Transverse colon (tissue), 4 donors: ENCODE results near the gene MPPED2. TPM values are rescaled to one million over a fixed set of nuclear protein-coding genes. Genes with fewer than 3 reads are reported as not detected.

Source experiments
- DNase-seq: peaks from one replicate; pipeline ENCODE4 v3.0.0-alpha.2; 2019
- H3K27ac ChIP-seq, 4 donors: fragments of 200-600 bp; sonication (generic); 2 replicates each; pipeline ENCODE4 v1.5.1; 2016 to 2018; ENCODE audit warnings: inconsistent platforms in 4 of 4
- H3K27me3 ChIP-seq: fragments of 200-600 bp; sonication (generic); 2 replicates; pipeline ENCODE4 v1.5.1; 2017; ENCODE audit warnings: inconsistent platforms
- H3K36me3 ChIP-seq, 4 donors: fragments of 200-600 bp; sonication (generic); 2 replicates each; pipeline ENCODE4 v1.5.1; 2017 to 2019; ENCODE audit warnings: inconsistent platforms in 4 of 4
- H3K4me1 ChIP-seq, 4 donors: fragments of 200-600 bp; sonication (generic); 2 replicates each; pipeline ENCODE4 v1.5.1; 2017 to 2020; ENCODE audit warnings: inconsistent platforms in 4 of 4
- H3K4me3 ChIP-seq, 4 donors: fragments of 200-600 bp; sonication (generic); 1 replicate in 1 of 4; 2 replicates in 3 of 4; pipeline versions ENCODE4 v1.5.1 to v1.6.1; 2017 to 2019; ENCODE audit warnings: inconsistent platforms in 4 of 4
- H3K9me3 ChIP-seq, 2 donors: fragments of 200-600 bp; sonication (generic); 2 replicates each; pipeline ENCODE4 v1.5.1; 2017 to 2019; ENCODE audit warnings: inconsistent platforms in 2 of 2
- EP300 ChIP-seq: sonication (generic); formaldehyde crosslinking; IDR thresholded peaks from one replicate; pipeline ENCODE4 v1.6.1; 2017; ENCODE audit warnings: antibody characterized with exemption, low read depth
- POLR2A ChIP-seq: fragments of 450-650 bp; IDR thresholded peaks from one replicate; pipeline ENCODE4 v1.6.1; 2016; ENCODE audit warnings: antibody characterized with exemption, mild to moderate bottlenecking, moderate library complexity
- POLR2AphosphoS5 ChIP-seq, 3 donors: sonication (generic); formaldehyde crosslinking; IDR thresholded peaks; one replicate each; pipeline ENCODE4 v1.6.1; 2016; ENCODE audit warnings: antibody characterized with exemption in 3 of 3
- WGBS, 2 donors: methylation state at CpG; one replicate each; pipeline ENCODE4 v1.1.5; 2018; ENCODE audit warnings: low coverage in 1 of 2; 5-methylcytosine and 5-hydroxymethylcytosine counted together
- in situ Hi-C, 4 donors: fragments of 200-750 bp; cut with MboI; loops; one replicate each; pipeline versions ENCODE4 v1.15.0 to v1.15.1; 2017; ENCODE audit warnings: low sequenced_read_pairs in 3 of 4, low pct_ligation_motif_present in 1 of 4, low pct_unique_long_range_greater_than_20kb in 1 of 4
- intact Hi-C: fragments of 100-400 bp; cut with DNase I; formaldehyde crosslinking; loops from one replicate; pipeline ENCODE4 v1.15.1; 2023; ENCODE audit warnings: low total_unique reads
- total RNA-seq, 4 donors: library from RNA; depleted of rRNA; stranded (reverse); fragments of >200 nt; gene quantifications; one replicate each; pipeline ENCODE4 v1.1.0, GENCODE V29; 2016
- TF ChIP-seq, protein P1 (sequence below), 5 experiments: fragments of 200-600 bp in 3 of 5; fragments of 450-650 bp in 2 of 5; sonication (generic) in 3 of 5; IDR thresholded peaks; 1 replicate in 2 of 5; 2 replicates in 3 of 5; pipeline ENCODE4 v1.5.1; 2016 to 2017; ENCODE audit warnings: antibody characterized with exemption in 5 of 5, inconsistent platforms in 3 of 5, mild to moderate bottlenecking in 2 of 5, moderate library complexity in 1 of 5

Gene MPPED2
- total RNA-seq, 4 donors from 2014 or later, result 1.4 to 1.6 TPM; not detected in 2

DNA sequence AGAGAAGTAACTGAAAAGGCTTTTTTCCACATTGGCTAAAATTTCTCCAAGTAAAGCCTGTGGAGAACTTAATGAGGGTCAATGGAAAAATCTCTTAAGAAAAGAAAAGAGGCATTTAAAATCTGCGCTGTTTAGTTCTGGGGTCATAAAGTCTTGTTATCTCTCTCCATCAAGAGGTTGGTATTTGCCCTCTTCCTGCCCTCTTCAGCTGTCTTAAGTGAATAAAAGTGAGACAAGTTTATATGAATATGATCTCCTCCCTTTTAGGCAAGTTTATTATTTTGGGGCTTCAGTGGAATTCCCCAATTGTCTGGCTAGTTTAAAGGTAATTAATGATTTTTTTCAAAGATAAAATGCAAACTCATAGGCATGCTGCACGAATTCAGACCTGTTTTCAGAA lies 173.6 kb downstream of the MPPED2 start:
- TF ChIP-seq POLR2A, result no peak
- TF ChIP-seq POLR2AphosphoS5 (IDR thresholded peaks at IDR 0.05), result no peak
- no peak for TF ChIP-seq EP300
- TF ChIP-seq, protein P1, sequence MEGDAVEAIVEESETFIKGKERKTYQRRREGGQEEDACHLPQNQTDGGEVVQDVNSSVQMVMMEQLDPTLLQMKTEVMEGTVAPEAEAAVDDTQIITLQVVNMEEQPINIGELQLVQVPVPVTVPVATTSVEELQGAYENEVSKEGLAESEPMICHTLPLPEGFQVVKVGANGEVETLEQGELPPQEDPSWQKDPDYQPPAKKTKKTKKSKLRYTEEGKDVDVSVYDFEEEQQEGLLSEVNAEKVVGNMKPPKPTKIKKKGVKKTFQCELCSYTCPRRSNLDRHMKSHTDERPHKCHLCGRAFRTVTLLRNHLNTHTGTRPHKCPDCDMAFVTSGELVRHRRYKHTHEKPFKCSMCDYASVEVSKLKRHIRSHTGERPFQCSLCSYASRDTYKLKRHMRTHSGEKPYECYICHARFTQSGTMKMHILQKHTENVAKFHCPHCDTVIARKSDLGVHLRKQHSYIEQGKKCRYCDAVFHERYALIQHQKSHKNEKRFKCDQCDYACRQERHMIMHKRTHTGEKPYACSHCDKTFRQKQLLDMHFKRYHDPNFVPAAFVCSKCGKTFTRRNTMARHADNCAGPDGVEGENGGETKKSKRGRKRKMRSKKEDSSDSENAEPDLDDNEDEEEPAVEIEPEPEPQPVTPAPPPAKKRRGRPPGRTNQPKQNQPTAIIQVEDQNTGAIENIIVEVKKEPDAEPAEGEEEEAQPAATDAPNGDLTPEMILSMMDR (IDR thresholded peaks at IDR 0.05), result no peak
- Histone ChIP-seq H3K9me3 (no peaks in the 10 kb centered on the region), H3K27me3 (no peaks in the 10 kb centered on the region), H3K4me3 (no peak overlapping the region), H3K4me1 (no peaks in the 10 kb centered on the region), H3K27ac (no peak overlapping the region), H3K36me3 (no peaks in the 10 kb centered on the region)
- DNase-seq, result no peak
- 33 to 49% methylated on average over 2 of the region's 2 CpGs for WGBS, 2 donors
- intact Hi-C loops, result no loop called here
- in situ Hi-C loops, result no loop called here

DNA sequence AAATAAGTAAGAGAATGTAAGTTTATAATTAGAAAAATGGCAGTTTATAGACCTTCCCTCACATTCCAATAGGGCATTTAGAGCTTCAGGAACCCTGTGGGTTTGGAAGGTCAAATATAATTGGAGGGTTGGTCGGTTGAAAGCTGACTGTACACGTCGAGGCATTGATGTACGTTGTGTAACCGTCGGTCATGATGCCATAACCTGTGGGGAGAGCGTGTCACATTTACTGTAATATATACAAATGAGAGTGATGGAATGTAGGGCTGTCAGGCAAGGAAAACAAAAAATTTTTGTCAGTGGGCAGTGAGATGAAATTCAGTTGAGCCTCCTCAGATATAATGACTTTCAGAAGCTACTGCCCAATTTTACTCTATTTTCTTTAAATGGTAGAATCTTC lies 174.8 kb downstream of the MPPED2 start:
- 75 to 84% methylated on average over 7 of the region's 7 CpGs for WGBS, 2 donors
- no peak overlapping the region for H3K27ac ChIP-seq
- in situ Hi-C loops, result no loop called here

DNA sequence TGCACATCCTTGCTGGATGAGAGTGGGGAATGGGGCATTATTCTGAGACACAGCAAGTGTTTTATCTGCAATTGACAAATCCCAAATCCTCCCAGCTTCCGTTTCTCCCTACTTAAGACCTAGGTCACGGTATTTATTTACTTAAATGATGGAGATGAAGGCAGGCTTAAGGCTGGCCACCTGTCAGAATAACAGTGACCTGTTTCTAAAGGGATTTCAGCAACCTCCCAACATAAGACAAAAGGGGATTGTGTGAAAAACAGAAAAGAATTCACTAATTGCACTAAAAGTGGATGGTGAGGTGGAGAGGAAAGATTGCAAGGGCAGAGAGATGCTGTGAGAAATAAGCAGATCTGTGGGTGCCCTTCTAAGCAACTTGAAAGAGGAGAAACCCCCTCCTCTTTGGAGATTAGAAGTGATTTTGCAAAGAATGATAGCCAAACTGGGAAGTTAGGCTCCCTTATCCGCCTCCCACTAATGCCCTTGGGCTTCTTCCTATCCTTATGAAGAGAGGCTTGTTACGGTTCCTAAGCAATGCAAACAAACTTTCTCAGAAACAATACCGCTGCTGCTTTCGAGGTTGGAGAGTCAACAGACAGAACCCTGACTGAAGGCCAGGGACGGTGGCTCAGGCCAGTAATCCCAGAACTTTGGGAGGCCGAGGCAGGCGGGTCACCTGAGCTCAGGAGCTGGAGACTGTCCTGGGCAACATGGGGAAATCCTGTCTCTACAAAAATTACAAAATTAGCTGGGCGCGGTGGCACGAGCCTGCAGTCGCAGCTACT lies 179.0 kb downstream of the MPPED2 start:
- Histone ChIP-seq H3K4me3 (no peak overlapping the region), H3K9me3 (no peaks in the 10 kb centered on the region), H3K36me3 (no peaks in the 10 kb centered on the region), H3K27me3 (no peaks in the 10 kb centered on the region), H3K27ac (no peak overlapping the region), H3K4me1 (no peaks in the 10 kb centered on the region)
- intact Hi-C loops, result no loop called here
- in situ Hi-C loops, result no loop called here
- TF ChIP-seq, protein P1 (IDR thresholded peaks at IDR 0.05), result no peak
- TF ChIP-seq POLR2AphosphoS5 (IDR thresholded peaks at IDR 0.05) (no peak), POLR2A (no peak), EP300 (no peak)
- WGBS, 2 donors, result 78 to 85% methylated on average over 7 to 13 of the region's 13 CpGs
- DNase-seq, result no peak

More for the DNA sequence above, 174.8 kb downstream of the MPPED2 start:
- no peaks in the 10 kb centered on the region for H3K36me3 ChIP-seq
- no peaks in the 10 kb centered on the region for H3K4me1 ChIP-seq
- TF ChIP-seq EP300, result no peak
- TF ChIP-seq, protein P1 (IDR thresholded peaks at IDR 0.05), result no peak
- TF ChIP-seq POLR2A, result no peak
- TF ChIP-seq POLR2AphosphoS5 (IDR thresholded peaks at IDR 0.05), result no peak
- no peaks in the 10 kb centered on the region for H3K27me3 ChIP-seq
- H3K4me3 ChIP-seq, result no peak overlapping the region
- H3K9me3 ChIP-seq, result no peaks in the 10 kb centered on the region
- intact Hi-C loops, result no loop called here
- DNase-seq, result no peak

DNA sequence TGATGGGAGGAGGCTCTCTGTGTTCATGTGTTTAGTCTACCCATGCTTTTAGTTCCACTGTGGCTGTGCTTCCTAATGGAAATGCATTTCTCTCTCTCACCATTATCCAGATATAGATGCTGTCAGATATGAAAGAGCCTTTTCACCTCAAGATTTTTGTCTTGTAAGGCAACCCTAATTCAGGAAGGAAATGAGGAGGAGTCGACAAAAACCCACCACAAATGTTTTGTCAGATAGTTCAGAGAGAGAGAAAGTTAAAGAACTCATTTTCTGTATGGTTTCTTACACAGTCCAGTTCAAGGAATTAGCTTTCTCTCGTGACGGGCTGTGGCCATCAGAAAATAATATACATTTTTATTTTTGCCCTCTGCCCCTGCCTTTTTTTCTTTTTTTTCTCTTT lies 180.8 kb downstream of the MPPED2 start:
- intact Hi-C loops (no loop called here), in situ Hi-C loops (no loop called here)
- Histone ChIP-seq H3K9me3 (no peaks in the 10 kb centered on the region), H3K27ac (no peak overlapping the region), H3K27me3 (no peaks in the 10 kb centered on the region), H3K4me3 (no peak overlapping the region), H3K36me3 (no peaks in the 10 kb centered on the region), H3K4me1 (no peaks in the 10 kb centered on the region)
- no peak for TF ChIP-seq EP300
- TF ChIP-seq, protein P1 (IDR thresholded peaks at IDR 0.05), result no peak
- no peak for TF ChIP-seq POLR2AphosphoS5 (IDR thresholded peaks at IDR 0.05)
- TF ChIP-seq POLR2A, result no peak
- 49 to 62% methylated on average over 3 of the region's 3 CpGs for WGBS, 2 donors
- no peak for DNase-seq
